Measurements from ENCODE around the gene RDH16.
"Not testable (repeated sequence)": the region's sequence is repeated elsewhere in the genome, so short reads cannot be mapped to it uniquely, and the experiment has no call there.

RDH16 gene

DNA sequence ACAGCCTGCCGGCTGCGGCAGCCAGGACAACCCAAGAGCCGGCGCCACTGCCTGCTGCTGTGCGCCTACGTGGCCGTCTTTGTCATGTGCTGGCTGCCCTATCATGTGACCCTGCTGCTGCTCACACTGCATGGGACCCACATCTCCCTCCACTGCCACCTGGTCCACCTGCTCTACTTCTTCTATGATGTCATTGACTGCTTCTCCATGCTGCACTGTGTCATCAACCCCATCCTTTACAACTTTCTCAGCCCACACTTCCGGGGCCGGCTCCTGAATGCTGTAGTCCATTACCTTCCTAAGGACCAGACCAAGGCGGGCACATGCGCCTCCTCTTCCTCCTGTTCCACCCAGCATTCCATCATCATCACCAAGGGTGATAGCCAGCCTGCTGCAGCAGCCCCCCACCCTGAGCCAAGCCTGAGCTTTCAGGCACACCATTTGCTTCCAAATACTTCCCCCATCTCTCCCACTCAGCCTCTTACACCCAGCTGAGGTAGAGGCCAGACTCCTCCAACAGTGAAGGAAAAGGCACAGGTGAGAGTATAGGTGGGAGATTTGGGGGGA lies 38.6 kb upstream of the RDH16 start:
- Histone ChIP-seq H3K27me3 (ENCODE audit: control insufficient read depth, insufficient read depth, low read length) (no peaks in the 10 kb centered on the region), H3K4me3 (ENCODE audit: low read length) (no peak overlapping the region), H3K4me1 (ENCODE audit: control insufficient read depth, insufficient read depth, low read length) (no peaks in the 10 kb centered on the region), H3K36me3 (ENCODE audit: control insufficient read depth, insufficient read depth, low read length) (no peaks in the 10 kb centered on the region), H3K9ac (ENCODE audit: low read length) (no peak overlapping the region), H3K27ac (ENCODE audit: low read depth, low read length) (no peak overlapping the region)

- Histone ChIP-seq H3K4me3 (ENCODE audit: low read length) (no peak overlapping the region), H3K27ac (ENCODE audit: low read depth, low read length) (no peak overlapping the region), H3K36me3 (ENCODE audit: control insufficient read depth, insufficient read depth, low read length) (no peaks in the 10 kb centered on the region), H3K27me3 (ENCODE audit: control insufficient read depth, insufficient read depth, low read length) (no peaks in the 10 kb centered on the region), H3K4me1 (ENCODE audit: control insufficient read depth, insufficient read depth, low read length) (no peaks in the 10 kb centered on the region), H3K9ac (ENCODE audit: low read length) (no peak overlapping the region)
Measured at GRCh38 chr12:56995201-56995929, 38.0 kb upstream of the RDH16 start.

DNA sequence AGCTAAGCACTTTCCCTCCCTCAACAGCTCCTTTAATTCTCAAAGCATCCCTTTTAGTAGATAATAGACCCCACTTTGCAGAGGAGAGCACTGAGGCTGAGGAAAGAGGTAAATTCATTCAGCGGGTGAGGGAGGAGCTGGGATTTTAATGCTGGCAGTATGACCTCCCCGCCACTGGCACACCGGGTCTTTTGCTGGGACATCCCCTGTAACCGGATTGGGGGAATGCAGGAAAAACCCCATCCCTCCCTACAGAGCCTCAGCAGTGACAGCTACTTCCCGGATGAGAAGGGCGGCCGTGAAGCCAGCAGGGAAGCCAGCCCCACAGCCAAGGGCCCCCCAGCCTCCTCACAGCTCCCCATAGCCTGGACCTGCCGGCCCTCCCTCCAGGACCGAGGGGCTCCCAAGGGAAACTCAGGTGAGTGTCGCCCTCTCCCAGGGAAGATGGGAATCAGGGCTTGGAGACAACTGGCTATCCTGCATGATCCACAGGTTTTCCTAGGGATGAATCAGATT lies 36.9 kb upstream of the RDH16 start:
- Histone ChIP-seq H3K9ac (ENCODE audit: low read length) (no peak overlapping the region), H3K27ac (ENCODE audit: low read depth, low read length) (no peak overlapping the region), H3K27me3 (ENCODE audit: control insufficient read depth, insufficient read depth, low read length) (no peaks in the 10 kb centered on the region), H3K36me3 (ENCODE audit: control insufficient read depth, insufficient read depth, low read length) (no peaks in the 10 kb centered on the region), H3K4me1 (ENCODE audit: control insufficient read depth, insufficient read depth, low read length) (no peaks in the 10 kb centered on the region), H3K4me3 (ENCODE audit: low read length) (no peak overlapping the region)

GRCh38 chr12:56993346-56993745 lies 35.9 kb upstream of the RDH16 start:
- Histone ChIP-seq H3K36me3 (ENCODE audit: control insufficient read depth, insufficient read depth, low read length) (no peaks in the 10 kb centered on the region), H3K9ac (ENCODE audit: low read length) (no peak overlapping the region), H3K27me3 (ENCODE audit: control insufficient read depth, insufficient read depth, low read length) (no peaks in the 10 kb centered on the region), H3K27ac (ENCODE audit: low read depth, low read length) (no peak overlapping the region), H3K4me1 (ENCODE audit: control insufficient read depth, insufficient read depth, low read length) (no peaks in the 10 kb centered on the region), H3K4me3 (ENCODE audit: low read length) (no peak overlapping the region)

- H3K27ac ChIP-seq (ENCODE audit: low read depth, low read length): no peak overlapping the region
Measured at GRCh38 chr12:56991319-56992246, 34.2 kb upstream of the RDH16 start.

DNA sequence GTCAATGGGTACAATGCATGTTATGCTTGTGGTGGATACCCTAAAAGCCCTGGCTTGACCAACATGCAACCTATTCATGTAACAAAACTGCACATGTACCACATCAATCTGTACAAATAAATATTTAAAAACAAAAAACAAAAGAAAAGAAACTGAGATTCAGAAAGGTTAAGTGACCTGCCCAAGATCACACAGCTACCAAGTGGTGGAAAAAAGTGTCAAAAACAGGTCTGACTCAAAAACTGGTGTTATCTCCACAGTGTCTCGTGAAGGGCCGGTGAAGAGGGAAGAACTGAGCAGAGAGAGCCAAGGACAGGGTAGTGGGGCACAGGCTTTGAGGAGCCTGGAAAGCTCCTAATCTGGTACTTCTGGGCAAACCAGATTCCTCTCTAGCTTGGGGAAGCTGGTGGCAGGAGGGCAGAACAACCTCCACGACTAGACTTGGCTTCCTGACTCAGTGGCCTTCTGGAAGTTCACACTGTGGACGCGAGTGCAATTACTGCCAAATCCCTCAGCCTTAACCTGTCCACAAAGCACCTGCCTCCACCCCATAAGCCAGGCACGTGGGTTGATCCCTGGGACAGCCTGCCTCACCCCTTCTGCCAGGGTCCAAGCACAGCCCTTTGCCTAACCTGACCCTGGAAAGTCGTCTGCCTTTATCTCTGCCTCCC lies 33.4 kb upstream of the RDH16 start:
- Histone ChIP-seq H3K27me3 (ENCODE audit: control insufficient read depth, insufficient read depth, low read length) (no peaks in the 10 kb centered on the region), H3K9ac (ENCODE audit: low read length) (no peak overlapping the region), H3K27ac (ENCODE audit: low read depth, low read length) (no peak overlapping the region), H3K36me3 (ENCODE audit: control insufficient read depth, insufficient read depth, low read length) (no peaks in the 10 kb centered on the region), H3K4me1 (ENCODE audit: control insufficient read depth, insufficient read depth, low read length) (no peaks in the 10 kb centered on the region), H3K4me3 (ENCODE audit: low read length) (no peak overlapping the region)

More at GRCh38 chr12:56991319-56992246, 34.2 kb upstream of the RDH16 start:
- Histone ChIP-seq H3K4me1 (ENCODE audit: control insufficient read depth, insufficient read depth, low read length) (no peaks in the 10 kb centered on the region), H3K36me3 (ENCODE audit: control insufficient read depth, insufficient read depth, low read length) (no peaks in the 10 kb centered on the region), H3K27me3 (ENCODE audit: control insufficient read depth, insufficient read depth, low read length) (no peaks in the 10 kb centered on the region), H3K4me3 (ENCODE audit: low read length) (no peak overlapping the region), H3K9ac (ENCODE audit: low read length) (no peak overlapping the region)

DNA sequence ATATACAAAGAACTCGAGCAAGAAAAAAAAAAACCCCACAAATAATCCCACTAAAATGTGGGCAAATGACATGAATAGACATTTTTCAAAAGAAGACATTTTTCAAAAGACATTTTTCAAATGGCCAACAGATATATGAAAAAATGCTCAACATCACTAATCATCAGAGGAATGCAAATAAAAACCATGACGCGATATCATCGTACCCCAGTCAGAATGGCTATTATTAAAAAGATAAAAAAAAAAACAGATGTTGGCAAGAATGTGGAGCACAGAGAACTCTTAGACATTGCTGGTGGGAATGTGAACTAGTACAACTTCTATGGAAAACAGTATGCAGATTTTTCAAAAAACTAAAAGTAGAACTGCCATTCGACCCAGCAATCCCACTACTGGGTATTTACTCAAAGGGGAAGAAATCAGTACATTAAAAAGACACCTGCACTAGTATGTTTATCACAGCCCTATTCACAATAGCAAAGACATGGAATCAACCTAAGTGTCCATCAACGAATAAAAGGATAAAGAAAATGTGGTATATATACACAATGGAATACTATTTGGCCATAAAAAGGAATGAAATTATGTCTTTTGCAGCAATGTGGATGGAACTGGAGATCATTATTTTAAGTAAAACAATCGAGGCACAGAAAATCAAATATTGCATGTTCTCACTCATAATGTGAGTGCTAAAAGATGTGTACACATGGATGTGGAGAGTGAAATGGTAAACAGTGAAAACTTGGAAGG lies 32.6 kb upstream of the RDH16 start:
- Histone ChIP-seq H3K27me3 (ENCODE audit: control insufficient read depth, insufficient read depth, low read length) (no peaks in the 10 kb centered on the region), H3K4me3 (ENCODE audit: low read length) (no peak overlapping the region), H3K4me1 (ENCODE audit: control insufficient read depth, insufficient read depth, low read length) (no peaks in the 10 kb centered on the region), H3K36me3 (ENCODE audit: control insufficient read depth, insufficient read depth, low read length) (no peaks in the 10 kb centered on the region), H3K9ac (ENCODE audit: low read length) (no peak overlapping the region), H3K27ac (ENCODE audit: low read depth, low read length) (no peak overlapping the region)

GRCh38 chr12:56988207-56988739 lies 30.9 kb upstream of the RDH16 start:
- Histone ChIP-seq H3K4me3 (ENCODE audit: low read length) (no peak overlapping the region), H3K4me1 (ENCODE audit: control insufficient read depth, insufficient read depth, low read length) (no peaks in the 10 kb centered on the region), H3K27me3 (ENCODE audit: control insufficient read depth, insufficient read depth, low read length) (no peaks in the 10 kb centered on the region), H3K9ac (ENCODE audit: low read length) (no peak overlapping the region), H3K36me3 (ENCODE audit: control insufficient read depth, insufficient read depth, low read length) (no peaks in the 10 kb centered on the region), H3K27ac (ENCODE audit: low read depth, low read length) (no peak overlapping the region)

- no peaks in the 10 kb centered on the region for H3K27me3 ChIP-seq (ENCODE audit: control insufficient read depth, insufficient read depth, low read length)
- no peak overlapping the region for H3K4me3 ChIP-seq (ENCODE audit: low read length)
- H3K9ac ChIP-seq (ENCODE audit: low read length): no peak overlapping the region
- no peaks in the 10 kb centered on the region for H3K4me1 ChIP-seq (ENCODE audit: control insufficient read depth, insufficient read depth, low read length)
- H3K27ac ChIP-seq (ENCODE audit: low read depth, low read length): no peak overlapping the region
- no peaks in the 10 kb centered on the region for H3K36me3 ChIP-seq (ENCODE audit: control insufficient read depth, insufficient read depth, low read length)
Measured at GRCh38 chr12:56987551-56988053, 30.2 kb upstream of the RDH16 start.

GRCh38 chr12:56987011-56987410 lies 29.6 kb upstream of the RDH16 start:
- Histone ChIP-seq H3K4me1 (ENCODE audit: control insufficient read depth, insufficient read depth, low read length) (no peaks in the 10 kb centered on the region), H3K4me3 (ENCODE audit: low read length) (no peak overlapping the region), H3K9ac (ENCODE audit: low read length) (no peak overlapping the region), H3K27me3 (ENCODE audit: control insufficient read depth, insufficient read depth, low read length) (no peaks in the 10 kb centered on the region), H3K36me3 (ENCODE audit: control insufficient read depth, insufficient read depth, low read length) (no peaks in the 10 kb centered on the region), H3K27ac (ENCODE audit: low read depth, low read length) (no peak overlapping the region)

GRCh38 chr12:56985714-56986113 lies 28.3 kb upstream of the RDH16 start:
- not testable (repeated sequence) for H3K36me3 ChIP-seq (ENCODE audit: control insufficient read depth, insufficient read depth, low read length); H3K27ac ChIP-seq (ENCODE audit: low read depth, low read length)

More at GRCh38 chr12:56985714-56986113, 28.3 kb upstream of the RDH16 start:
- H3K27me3 ChIP-seq (ENCODE audit: control insufficient read depth, insufficient read depth, low read length); H3K4me3 ChIP-seq (ENCODE audit: low read length); H3K9ac ChIP-seq (ENCODE audit: low read length); H3K4me1 ChIP-seq (ENCODE audit: control insufficient read depth, insufficient read depth, low read length): not testable (repeated sequence)
